Stimulated activated CD4-positive, alpha-beta T cell treated with anti-CD3 and anti-CD28 coated beads, TNF-alpha, amount 100 ng/mL, for 24 hours (primary cell): ENCODE data around the gene OGFR.
A peak's percentile ranks its signal among the peaks of the same experiment; 100 is the strongest.

Experiments used
- DNase-seq, 3 experiments: peaks; one replicate each; pipeline ENCODE4 v3.0.0-alpha.2; 2020; ENCODE audit warnings: low read depth in 3 of 3

The OGFR gene

GRCh38 chr20:62800314-62801259, 4.0 kb upstream of the OGFR start:
- no peak for DNase-seq

- DNase-seq, result no peak
Measured at GRCh38 chr20:62801284-62802010, 3.2 kb upstream of the OGFR start.

- no peak for DNase-seq
Measured at GRCh38 chr20:62802026-62802712, 2.5 kb upstream of the OGFR start.

GRCh38 chr20:62804021-62804626, 511 bp upstream of the OGFR start:
- DNase-seq, result no peak

GRCh38 chr20:62805155-62805710, 598 bp downstream of the OGFR start:
- peak in 1 of 3 experiments; percentile 31 for DNase-seq

GRCh38 chr20:62805711-62806382, 1.2 kb downstream of the OGFR start:
- DNase-seq, result no peak

GRCh38 chr20:62806383-62807050, 1.9 kb downstream of the OGFR start:
- no peak for DNase-seq

GRCh38 chr20:62807444-62808210, 3.0 kb downstream of the OGFR start:
- DNase-seq, result no peak

- peak; percentile 49 to 70 (median 60) for DNase-seq
Measured at GRCh38 chr20:62808211-62808865, 3.7 kb downstream of the OGFR start.

GRCh38 chr20:62809530-62810428, 5.1 kb downstream of the OGFR start:
- DNase-seq, result no peak

GRCh38 chr20:62811320-62811719, 6.7 kb downstream of the OGFR start:
- no peak for DNase-seq

- no peak for DNase-seq
Measured at GRCh38 chr20:62811720-62812119, 7.1 kb downstream of the OGFR start.

- DNase-seq, result no peak
Measured at GRCh38 chr20:62812181-62812906, 7.7 kb downstream of the OGFR start.

- DNase-seq, result no peak
Measured at GRCh38 chr20:62812907-62813200, 8.2 kb downstream of the OGFR start.

- no peak for DNase-seq
Measured at GRCh38 chr20:62813588-62813987, 9.0 kb downstream of the OGFR start.

GRCh38 chr20:62814060-62814708, 9.5 kb downstream of the OGFR start:
- no peak for DNase-seq

- DNase-seq, result no peak
Measured at GRCh38 chr20:62814709-62815065, 10.1 kb downstream of the OGFR start.
